HG03280 (cell line): ENCODE measurements around the gene CISD1.

Experiments used
- ATAC-seq: cut with Tn5 transposase; IDR thresholded peaks from one replicate; pipeline ENCODE4 v1.9.1; 2021; ENCODE audit warnings: mild to moderate bottlenecking, moderate library complexity; ENCODE audit not compliant: unreplicated experiment

Gene CISD1

DNA sequence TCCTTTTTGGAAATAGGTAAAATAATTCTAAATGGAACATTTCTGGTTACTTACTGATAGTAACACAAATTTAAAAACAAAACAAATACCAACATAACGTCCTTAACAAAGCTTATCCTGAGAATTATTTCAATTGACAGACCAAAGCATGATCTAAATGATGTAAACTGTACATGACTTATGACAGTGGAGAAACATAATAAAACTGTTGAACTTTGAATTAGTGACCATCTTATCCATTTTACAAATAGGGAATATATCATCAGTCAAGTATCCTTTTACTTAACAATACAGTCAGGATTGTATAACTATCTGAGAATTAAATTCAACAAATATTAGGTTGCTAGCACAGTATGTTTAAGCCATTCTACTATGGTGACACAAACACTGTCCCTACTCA, 3.7 kb upstream of the CISD1 start:
- no peak for ATAC-seq

DNA sequence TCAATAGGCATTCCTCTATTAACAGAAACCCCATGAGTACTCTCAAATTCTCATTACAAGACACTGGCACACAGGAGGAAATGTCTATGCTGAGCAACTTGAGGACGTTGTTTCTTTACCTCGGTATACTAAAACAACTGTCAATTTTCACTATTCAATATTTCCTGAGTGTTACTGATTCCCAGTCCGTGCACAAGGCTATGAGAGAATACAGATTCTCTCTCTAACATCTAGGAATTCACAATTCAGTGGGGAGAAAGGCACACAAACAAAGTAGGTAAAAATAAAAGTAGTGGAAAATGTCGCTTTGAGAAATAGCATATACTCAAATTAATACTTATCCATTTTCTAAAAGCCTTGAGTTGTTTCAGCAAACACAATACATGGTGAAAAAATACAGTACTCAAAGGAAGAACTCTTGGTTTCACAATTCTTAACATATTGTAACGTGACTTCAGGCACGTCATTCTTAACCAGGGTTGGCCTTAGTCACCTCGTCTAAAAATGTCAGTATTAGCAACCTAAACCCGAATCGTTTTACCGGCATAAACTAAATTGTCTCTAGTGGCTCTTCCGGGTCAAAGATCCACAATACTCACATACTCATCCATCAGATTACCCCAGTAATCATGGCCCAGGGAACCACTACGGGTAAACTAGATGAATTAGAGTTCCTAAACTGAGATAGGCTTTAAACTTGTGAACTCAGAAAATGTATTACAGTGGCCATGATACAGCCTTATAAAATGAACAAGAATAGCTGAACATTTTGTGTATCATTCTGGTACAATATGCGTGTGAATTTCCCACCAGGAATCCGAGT, 2.7 kb upstream of the CISD1 start:
- ATAC-seq, result peak; percentile 16

DNA sequence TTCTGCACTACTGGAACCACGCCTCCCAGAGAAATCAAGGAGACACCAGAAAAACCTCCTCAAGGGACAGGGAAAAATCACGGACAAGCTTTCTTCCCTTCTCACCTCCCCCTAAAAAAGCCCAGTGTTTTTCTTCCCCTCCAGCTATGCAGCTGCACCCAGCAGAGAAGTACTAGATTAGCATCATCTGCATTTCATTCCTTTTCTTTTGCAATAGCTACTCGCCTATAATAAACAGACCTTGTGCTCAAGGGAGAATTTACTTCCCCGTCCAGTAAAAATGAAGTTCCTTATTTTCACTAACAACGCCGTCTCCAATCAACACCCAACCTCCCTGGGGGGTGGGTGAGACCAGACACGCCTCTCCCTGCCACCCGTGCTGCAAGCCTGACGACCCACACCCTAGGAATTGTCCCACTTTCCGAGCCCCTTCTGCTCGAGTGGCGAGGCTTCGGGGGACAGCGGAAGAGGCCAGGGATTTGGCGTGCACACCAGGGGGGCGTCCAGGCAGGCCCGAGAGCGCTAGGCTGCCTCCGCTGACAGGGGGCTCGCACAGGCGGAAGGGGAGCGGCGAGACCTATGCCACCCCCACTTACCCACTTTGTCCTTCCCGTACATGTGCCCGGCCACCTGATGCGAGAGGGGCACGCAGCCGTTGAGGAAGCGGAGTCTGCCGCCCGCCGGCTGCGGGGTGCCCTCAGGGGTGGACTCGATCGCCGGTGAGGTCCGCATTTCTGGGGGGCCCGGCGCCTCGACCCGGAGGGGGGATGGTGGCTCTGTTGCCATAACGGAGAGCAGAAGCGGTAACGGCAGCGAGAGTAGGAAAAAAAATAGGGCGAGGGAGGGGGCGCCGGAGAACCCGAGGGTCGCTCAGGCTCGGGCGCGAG, 1.9 kb upstream of the CISD1 start:
- peak; percentile 7 for ATAC-seq

DNA sequence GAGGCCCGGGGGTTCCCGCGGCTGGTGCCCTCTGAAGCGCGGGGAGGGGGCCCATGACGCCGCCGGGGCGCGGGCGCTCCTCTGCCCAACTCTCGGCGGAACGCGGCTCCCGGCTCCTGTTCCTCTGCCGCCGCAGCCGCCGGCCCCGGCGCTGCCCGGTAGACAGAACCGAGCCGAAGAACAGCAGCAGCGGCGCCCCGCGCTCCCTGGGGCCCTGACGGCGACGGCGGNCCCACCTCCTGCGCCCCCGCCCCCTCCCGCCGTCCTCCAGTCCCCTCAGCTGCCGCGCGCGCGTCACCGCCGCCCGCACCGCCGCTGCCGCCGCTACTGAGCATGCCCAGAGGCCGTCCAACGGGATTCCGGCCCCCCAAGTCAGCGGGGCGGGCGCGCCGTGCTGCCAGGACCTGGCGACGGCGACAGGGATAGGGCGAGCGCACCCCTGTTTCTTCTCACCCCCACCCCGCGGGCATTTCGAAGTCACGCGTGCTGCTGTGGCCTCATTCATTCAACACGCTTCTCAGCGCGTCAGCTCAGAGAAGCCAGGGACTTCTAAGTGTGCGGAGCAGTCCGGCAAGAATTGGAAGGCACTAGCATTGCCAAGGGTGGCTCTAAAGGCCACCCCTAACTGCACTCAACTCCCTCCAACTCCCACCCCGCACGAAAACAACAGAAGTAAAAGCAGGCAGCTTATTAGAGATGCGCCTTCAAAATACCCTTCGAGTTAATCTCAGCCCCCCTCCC, 1.1 kb upstream of the CISD1 start, which contains the start of gene IPMK:
Gene IPMK, minus strand, starts transcription at position 182 of the 741 bp plus-strand sequence. CDS start 283 bp downstream, outside the sequence.
- peak; percentile 64 for ATAC-seq

DNA sequence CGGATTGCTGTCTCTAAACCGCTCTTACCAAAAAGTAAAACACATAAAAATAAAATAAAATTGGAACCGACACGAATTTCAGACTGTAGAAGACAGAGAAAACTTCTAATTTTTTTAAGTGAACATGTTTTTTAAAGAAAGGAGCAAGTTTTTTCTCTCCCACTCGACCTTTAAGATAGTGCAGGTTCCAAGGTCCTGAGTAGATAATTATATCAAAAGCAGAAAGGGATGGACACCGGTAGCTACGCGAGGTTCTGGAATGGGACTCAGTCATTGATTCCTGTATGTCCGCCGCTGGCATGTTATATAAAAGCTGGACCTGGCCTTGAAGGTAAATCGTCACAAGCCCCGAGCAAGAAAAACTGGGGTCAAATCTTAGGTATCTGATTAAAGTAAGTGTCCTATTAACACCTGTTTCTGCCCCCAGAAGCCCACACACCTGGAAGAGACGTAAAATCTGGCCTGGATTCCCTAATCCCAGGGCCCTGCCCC, 462 bp upstream of the CISD1 start:
- peak; percentile 0 for ATAC-seq

DNA sequence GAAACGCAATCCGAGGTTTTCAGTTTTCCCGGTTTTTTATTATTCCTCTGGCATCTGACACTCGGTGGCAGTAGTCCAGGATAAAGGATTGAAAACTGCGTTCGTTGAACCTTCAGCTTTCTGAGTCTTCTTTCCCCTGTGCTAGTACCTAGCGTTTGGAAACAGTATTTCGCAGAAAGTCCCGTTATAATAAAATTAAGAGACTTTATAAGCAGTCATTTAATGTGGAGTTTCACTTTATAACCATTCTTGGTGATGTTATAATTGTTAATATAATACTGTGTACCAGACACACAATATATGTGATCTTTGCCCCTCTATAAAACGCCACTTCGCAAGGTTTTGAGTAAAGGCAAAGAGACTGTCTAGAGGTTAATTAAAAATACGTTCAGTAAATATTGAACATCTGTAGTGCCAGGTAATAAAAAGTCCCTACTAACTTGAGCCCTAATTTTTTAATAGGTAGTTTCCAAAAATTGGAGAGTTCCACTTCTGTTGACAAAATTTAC, 874 bp downstream of the CISD1 start:
- ATAC-seq, result no peak

DNA sequence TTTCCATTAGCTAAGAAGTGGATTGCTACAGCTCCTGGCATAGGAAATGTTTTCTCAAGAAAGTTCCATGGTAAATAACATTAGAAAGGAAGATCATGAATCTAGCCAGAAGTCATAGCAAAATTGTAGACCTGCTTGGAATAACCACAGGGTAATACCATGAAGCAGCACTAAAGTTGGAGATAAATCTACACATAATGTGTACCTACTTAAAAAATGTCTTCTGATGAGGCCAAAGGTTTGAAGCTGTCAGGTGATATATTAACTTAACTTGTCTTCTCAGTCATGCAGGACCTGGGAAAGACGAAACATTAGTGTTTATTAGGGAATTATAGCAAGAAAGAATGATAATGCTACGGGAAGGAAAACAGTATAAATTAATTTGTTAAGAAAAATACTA, 6.3 kb downstream of the CISD1 start:
- no peak for ATAC-seq

DNA sequence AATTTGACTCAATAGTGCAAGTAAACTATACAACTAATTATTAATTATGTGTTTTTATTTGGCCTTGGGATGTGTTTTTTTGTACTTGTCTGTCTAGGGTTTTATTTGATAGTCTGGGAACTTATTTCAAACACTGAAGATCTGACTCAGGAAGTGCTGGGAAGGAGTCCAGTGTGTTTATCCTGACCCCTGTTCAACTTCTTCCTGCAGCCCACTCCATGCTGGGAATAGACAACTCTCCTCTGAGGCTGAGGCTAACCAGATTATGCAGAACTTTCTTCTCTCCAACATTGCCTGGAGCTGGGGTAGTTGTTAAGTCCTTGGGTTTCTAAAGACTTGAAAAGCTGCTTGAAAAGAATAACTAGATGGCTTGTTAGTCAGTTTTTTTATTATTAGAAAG, 6.9 kb downstream of the CISD1 start:
- ATAC-seq, result no peak

DNA sequence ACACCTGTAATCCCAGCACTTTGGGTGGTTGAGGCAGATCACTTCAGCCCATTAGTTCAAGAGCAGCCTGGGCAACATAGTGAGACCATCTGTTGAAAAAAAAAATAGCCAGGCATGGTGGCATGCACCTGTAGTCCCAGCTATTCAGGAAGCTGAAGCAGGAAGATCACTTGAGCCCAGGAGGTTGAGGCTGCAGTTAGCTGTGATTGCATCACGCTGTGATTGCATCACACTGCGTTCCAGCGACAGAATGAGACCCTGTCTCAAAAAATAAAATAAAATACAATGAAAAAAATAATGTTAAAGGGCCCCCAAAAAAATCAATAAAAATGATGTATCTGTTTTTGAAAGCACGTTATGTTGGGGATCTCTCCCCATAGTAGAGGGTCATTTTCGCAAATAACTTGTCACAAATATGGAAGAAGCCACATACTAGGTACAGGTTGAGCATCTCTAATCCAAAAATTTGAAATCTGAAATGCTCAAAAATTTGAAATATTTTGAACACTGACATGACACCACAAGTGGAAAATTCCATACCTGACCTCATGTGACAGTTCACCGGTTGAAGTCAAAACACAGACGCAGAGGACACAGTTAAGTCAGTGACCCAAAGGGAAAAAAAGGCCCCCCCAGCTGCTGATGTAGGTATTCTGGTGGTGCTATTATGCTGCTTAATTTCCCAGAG, 9.5 kb downstream of the CISD1 start:
- no peak for ATAC-seq

DNA sequence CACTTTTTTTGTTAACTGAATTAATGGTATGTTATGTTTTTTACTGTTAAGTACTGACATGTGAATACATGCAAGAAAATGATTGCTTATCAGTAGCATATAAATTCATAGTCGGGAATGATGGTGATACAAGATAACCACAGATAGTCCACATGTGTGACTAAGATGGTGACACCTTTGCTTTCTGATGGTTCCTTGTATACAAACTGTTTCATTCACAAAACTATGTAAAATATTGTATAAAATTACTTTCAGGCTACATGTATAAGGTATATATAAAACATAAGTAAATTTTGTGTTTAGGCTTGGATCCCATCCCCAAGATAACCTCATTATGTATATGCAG, 10.0 kb downstream of the CISD1 start:
- no peak for ATAC-seq

DNA sequence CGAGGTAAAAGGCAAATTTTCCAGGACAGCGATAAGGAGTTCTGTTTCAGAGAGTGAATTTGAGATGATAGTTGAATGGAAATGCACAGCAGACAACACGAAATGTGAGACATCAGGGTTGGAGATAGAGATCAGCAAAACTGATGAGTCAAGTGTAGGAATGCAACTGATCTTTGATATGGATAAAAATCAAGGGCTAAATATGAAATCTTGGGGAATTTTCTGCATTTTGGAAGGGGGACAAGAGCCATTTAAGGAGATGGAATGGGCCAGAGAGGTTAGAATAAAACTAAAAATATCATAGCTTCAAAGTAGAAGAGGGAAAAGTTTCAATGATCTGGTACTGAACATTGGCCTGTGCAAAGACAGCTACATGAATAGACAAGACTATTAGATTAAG, 11.5 kb downstream of the CISD1 start:
- ATAC-seq, result no peak

DNA sequence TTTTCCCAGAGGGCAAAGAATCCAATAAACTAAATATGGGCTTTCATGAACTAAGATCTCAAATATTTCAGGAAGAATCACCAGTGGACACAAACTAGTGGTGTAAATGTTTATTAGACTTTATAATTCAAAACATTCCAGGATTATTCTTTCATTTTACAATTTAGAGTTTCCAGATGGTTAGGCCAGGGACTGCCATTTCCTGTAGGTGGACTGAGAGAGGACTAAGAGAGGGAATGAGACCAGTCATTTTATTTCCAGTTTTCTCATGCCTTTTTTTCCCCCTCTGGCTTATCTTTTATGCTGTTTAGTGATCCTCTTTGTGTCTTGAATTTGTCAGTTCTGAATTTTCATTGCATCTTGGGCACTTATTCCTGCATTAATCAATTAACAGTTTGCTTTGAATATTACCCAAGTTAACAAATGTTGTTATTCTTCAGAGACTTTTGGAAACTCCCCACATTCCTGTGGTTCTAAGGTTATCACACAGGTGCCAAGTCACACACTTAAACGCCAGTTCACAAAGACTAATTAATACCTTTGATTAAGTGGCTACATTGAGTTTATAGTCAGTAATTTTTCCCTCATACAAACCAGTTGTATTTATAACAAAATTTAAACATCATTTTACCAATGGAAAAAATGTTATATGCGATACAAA, 12.3 kb downstream of the CISD1 start:
- ATAC-seq, result no peak

DNA sequence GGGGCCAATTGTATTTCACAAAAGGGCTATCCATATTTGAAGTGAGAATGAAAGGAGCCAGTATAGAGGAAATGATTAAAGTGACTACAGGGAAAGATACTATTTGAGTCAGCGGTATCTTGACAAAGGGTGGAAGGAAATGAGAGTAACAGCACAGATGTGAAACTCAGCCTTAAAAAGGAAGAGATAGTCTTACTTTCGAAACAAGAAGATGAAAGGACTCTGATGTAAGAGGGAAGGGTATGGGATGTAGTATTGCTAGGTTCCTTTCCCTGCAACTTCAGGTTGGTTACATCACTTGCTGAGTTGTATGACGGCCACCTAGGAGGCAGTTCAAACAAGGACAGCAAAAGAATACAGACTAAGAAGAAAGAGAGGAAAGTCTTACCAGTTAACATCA, 13.7 kb downstream of the CISD1 start:
- ATAC-seq, result peak; percentile 95

DNA sequence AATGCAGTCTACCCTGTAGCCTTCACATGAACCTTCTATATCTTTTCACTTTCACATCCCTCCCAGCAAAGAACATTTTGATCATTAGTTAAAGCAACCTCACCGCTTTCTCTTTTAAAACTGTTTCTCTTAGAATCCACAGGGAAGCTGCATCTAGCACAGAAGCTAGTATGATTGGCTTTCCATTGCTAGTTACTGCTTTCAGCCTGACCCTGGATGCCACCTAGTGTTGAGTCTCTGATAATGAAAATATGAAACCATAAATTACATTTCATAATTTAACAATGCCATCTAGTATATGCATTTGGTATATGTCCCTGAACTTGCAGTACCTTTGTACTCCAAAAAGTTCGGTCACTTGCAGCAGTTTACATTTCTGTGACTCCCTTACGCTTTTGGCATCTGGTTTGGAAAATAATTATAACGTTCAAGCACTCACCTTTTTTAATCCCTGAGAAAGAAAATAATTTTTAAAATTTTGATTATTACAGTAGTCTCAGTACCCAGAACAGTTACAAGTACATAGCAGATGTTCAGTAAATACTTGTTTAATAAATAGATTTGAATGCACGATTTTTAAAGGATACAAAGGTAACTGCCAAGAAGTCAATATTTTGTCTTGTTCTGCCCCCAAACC, 22.7 kb downstream of the CISD1 start:
- peak; percentile 94 for ATAC-seq

DNA sequence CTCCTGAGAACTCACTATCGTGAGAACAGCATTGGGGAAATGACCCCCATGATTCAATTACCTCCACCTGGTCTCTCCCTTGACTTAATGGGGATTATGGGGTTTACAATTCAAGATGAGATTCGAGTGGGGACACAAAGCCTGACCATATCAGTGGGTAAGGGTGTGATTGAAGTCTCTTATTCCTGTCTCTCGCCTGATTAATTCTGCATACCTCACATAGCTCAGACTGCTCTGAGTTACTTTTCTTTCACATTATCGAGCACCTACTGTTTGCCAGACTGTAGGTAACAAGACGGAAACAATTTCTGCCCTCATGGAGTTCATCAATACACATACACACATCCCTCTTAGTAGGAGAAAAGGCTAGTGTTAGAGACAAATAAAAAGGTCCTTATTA, 25.0 kb downstream of the CISD1 start:
- ATAC-seq, result no peak

DNA sequence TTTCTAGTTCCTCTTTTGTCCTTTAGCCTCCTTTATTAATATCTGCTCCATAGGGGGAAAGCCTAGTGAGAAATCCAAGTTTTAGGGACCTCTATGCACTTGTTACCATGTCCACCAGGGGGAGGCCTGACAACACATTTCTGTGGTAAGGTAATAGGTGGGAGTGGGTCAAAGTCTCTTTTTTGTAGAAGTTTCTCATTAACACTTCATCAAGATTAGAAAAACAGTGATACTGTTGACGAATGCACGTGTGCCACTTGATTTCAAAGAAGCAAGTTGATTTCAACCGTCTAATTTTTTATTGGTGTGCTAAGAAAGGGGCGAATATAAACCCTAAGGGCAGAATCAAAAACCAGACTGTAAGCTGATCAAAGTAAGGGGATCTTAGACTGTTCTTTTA, 30.6 kb downstream of the CISD1 start:
- peak; percentile 88 for ATAC-seq

DNA sequence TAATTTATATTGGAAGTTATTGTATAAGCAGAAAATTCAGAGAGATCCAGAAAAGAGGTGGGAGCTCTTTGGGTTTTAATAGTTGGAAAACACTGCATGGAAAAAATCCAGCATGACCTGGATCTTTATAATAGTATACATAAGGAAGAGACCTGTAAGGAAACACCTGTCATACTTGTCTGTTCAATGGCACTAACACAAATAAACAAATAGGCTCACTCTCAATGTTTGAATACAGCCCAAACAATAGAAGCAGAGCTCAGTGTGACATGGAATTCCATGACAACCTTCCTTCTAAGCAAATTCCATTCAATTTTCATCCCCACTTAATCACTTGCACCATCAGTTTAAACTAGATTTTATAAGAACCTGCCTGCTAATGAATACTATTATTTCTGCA, 31.7 kb downstream of the CISD1 start:
- no peak for ATAC-seq

DNA sequence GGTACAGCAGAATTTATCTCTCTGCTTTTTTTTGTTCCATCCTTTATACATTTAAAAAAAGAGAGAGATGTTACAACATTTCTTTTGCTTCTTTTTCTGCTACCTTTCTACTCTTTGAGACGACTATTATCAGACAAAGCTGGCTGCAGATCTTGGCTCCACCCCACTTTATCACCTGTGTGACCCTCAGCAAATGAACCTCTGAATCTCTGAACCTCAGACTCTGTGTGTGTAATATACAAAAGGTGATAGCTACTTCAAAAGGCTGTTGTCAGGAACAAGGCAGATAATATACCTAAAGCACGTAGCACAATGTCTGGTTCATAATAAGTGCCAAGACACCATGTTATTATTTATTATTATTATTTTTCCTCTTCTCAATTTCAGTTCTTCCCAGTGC, 33.3 kb downstream of the CISD1 start:
- ATAC-seq, result no peak

DNA sequence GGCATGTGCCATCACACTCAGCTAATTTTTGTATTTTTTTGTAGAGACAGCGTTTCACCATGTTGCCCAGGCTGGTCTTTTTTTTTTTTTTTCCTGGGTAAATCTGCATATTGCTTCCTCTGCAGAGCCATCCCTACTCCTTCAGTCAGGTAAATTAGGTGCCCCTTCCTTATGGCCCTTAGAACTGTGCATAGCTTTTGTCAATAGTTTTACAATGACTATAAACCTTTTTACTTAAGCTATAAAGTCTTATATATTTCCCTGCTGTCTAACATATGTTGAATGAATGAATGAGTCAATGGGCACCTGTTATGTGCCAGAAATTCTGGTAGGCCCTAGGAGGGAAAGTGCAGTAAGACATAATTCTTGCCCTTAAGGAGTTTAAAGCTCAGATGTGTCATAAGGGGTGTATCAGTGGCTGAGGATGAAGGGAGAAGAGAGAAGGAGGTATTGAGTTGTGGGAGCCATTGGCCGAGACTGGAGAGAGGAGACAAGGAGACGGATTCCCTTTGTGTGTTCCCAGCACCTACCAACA, 35.2 kb downstream of the CISD1 start:
- ATAC-seq, result no peak
